HepG2 (cell line): ENCODE results near the gene SLC23A3. TPM values are rescaled to one million over a fixed set of nuclear protein-coding genes. Genes with fewer than 3 reads are reported as not detected.

Source experiments
- DBP ChIP-seq: sonication (generic); formaldehyde crosslinking; IDR thresholded peaks from 2 replicates; pipeline ENCODE4 v1.4.0; 2020; ENCODE audit warnings: missing genetic modification reagents; ENCODE audit errors: not compliant biosample characterization
- DPF2 ChIP-seq: sonication (generic); formaldehyde crosslinking; IDR thresholded peaks from 2 replicates; pipeline ENCODE4 v1.4.0; 2020; ENCODE audit warnings: mild to moderate bottlenecking, low read depth, missing genetic modification reagents, borderline replicate concordance
- ESRRA ChIP-seq: sonication (generic); formaldehyde crosslinking; IDR thresholded peaks from 2 replicates; pipeline ENCODE4 v1.5.1; 2020; ENCODE audit warnings: mild to moderate bottlenecking, low read depth, missing genetic modification reagents
- JUN ChIP-seq: sonication (generic); formaldehyde crosslinking; IDR thresholded peaks from 2 replicates; pipeline ENCODE4 v1.4.0; 2020; ENCODE audit warnings: mild to moderate bottlenecking, missing genetic modification reagents
- PAWR ChIP-seq: sonication (generic); formaldehyde crosslinking; IDR thresholded peaks from 2 replicates; pipeline ENCODE4 v1.4.0; 2020; ENCODE audit warnings: missing genetic modification reagents, mild to moderate bottlenecking, borderline replicate concordance
- RFX1 ChIP-seq: fragments of 450-650 bp; IDR thresholded peaks from 2 replicates; pipeline ENCODE4 v1.6.1; 2017
- SMAD3 ChIP-seq: sonication (generic); formaldehyde crosslinking; IDR thresholded peaks from 2 replicates; pipeline ENCODE4 v1.4.0; 2020; ENCODE audit warnings: missing genetic modification reagents
- SRSF4 ChIP-seq: fragments of 200-400 bp; formaldehyde crosslinking; IDR thresholded peaks from one replicate; pipeline ENCODE4 v1.6.1; 2018; ENCODE audit warnings: mild to moderate bottlenecking, low read depth, low read length, moderate library complexity; ENCODE audit not compliant: poor library complexity, severe bottlenecking
- THYN1 ChIP-seq: sonication (generic); formaldehyde crosslinking; IDR thresholded peaks from 2 replicates; pipeline ENCODE4 v1.8.1; 2023; ENCODE audit warnings: low read depth, mild to moderate bottlenecking, moderate library complexity, missing genetic modification reagents, borderline replicate concordance
- TIGD3 ChIP-seq: sonication (generic); formaldehyde crosslinking; IDR thresholded peaks from 2 replicates; pipeline ENCODE4 v1.5.1; 2020; ENCODE audit warnings: mild to moderate bottlenecking, missing genetic modification reagents, borderline replicate concordance
- ZFP36 ChIP-seq: fragments of 150-350 bp; IDR thresholded peaks from 2 replicates; pipeline ENCODE4 v1.6.1; 2018; ENCODE audit warnings: borderline replicate concordance, low read length, low read depth; ENCODE audit not compliant: partially characterized antibody
- ZMAT5 ChIP-seq: sonication (generic); formaldehyde crosslinking; IDR thresholded peaks from 2 replicates; pipeline ENCODE4 v1.5.0; 2020; ENCODE audit warnings: mild to moderate bottlenecking, low read depth, missing genetic modification reagents, borderline replicate concordance
- ZNF18 ChIP-seq: sonication (generic); formaldehyde crosslinking; IDR thresholded peaks from 2 replicates; pipeline ENCODE4 v1.8.0; 2022; ENCODE audit warnings: mild to moderate bottlenecking, missing genetic modification reagents; ENCODE audit not compliant: insufficient replicate concordance
- ZNF280B ChIP-seq: sonication (generic); formaldehyde crosslinking; IDR thresholded peaks from 2 replicates; pipeline ENCODE4 v1.5.0; 2020; ENCODE audit warnings: missing genetic modification reagents, mild to moderate bottlenecking, borderline replicate concordance
- ZNF557 ChIP-seq: sonication (generic); formaldehyde crosslinking; IDR thresholded peaks from 2 replicates; pipeline ENCODE4 v1.4.0; 2020; ENCODE audit warnings: missing genetic modification reagents
- ZNF605 ChIP-seq: sonication (generic); formaldehyde crosslinking; IDR thresholded peaks from 2 replicates; pipeline ENCODE4 v1.8.0; 2022; ENCODE audit warnings: mild to moderate bottlenecking, missing genetic modification reagents
- polyA plus RNA-seq, 8 experiments: library from polyadenylated mRNA; depleted of rRNA in 3 of 8; stranded (reverse) in 7 of 8; unstranded in 1 of 8; fragments of >200 nt; fragmentation: Illumina TruSeq in 4 of 8; extraction: Trizol in 4 of 8; gene quantifications; 2 replicates each; pipeline versions ENCODE4 v1.2.1 to v1.2.3, GENCODE V29; 2011 to 2016; ENCODE audit warnings: low read depth in 4 of 8, missing spikeins in 1 of 8, mixed read lengths in 1 of 8; ENCODE audit not compliant: insufficient read depth in 1 of 8
- total RNA-seq, 5 experiments: library from RNA; depleted of rRNA; stranded (reverse); fragments of >200 nt; fragmentation: Illumina TruSeq; extraction: Trizol; gene quantifications; 2 replicates each; pipeline ENCODE4 v1.2.3, GENCODE V29; 2016; ENCODE audit warnings: low read depth in 1 of 5

SLC23A3 gene
- total and polyA plus RNA-seq, 2 of the 13 experiments (the other 11 are each of a cell fraction or from before 2014, with no cell fraction given), result 0.38 to 0.78 TPM

- TF ChIP-seq SRSF4 (no peak), ZNF557 (CRISPR knock-in tag) (peak; percentile 60; the same call in 1 of the 2 replicates), ZNF280B (CRISPR knock-in tag) (peak; percentile 82), ZNF605 (CRISPR knock-in tag) (peak; percentile 90), PAWR (CRISPR knock-in tag) (no peak; the same call in 1 of the 2 replicates), SMAD3 (CRISPR knock-in tag) (peak; percentile 38), THYN1 (CRISPR knock-in tag) (peak; percentile 97), TIGD3 (CRISPR knock-in tag) (0 out of 2 replicates have a peak, but pooled peaks have one; percentile 70), ZNF18 (no peak), ZMAT5 (CRISPR knock-in tag) (no peak), DBP (CRISPR knock-in tag) (peak; percentile 11), JUN (no peak), ESRRA (CRISPR knock-in tag) (no peak), RFX1 (no peak), ZFP36 (no peak), DPF2 (CRISPR knock-in tag) (0 out of 2 replicates have a peak, but pooled peaks have one; percentile 4)
Measured at GRCh38 chr2:219160186-219161017, 9.4 kb downstream of the SLC23A3 start, which contains the start of gene NHEJ1 (continued).
